ENCODE measurements around the gene PEX5. TPM values are rescaled to one million over a fixed set of nuclear protein-coding genes. Genes with fewer than 3 reads are reported as not detected.

The PEX5 gene
- total RNA-seq, 2 experiments from 2014 or later: 54.4 to 99.9 TPM

GRCh38 chr12:7161327-7161726, 28.2 kb upstream of the PEX5 start:
- intact Hi-C loops (cut with micrococcal nuclease; ENCODE audit: unreplicated experiment): no loop called here
- H3K9me3 ChIP-seq (ENCODE audit: low read length): no peaks in the 10 kb centered on the region; the same call in 1 of the 2 replicates
- no peak overlapping the region for H3K4me2 ChIP-seq (ENCODE audit: low read length)
- TF ChIP-seq EZH2phosphoT487 (IDR thresholded peaks at IDR 0.05; ENCODE audit: borderline replicate concordance, low read depth, low read length) (no peak), CTCF (conservative IDR thresholded peaks at IDR 0.05; ENCODE audit: low read length) (no peak)
- BruUV-seq (replicated peaks): no TSS peak
- CTCF ChIA-PET (ENCODE audit: unreplicated experiment): no interaction called here
- no peak overlapping the region for H3K4me3 ChIP-seq (ENCODE audit: low read depth, low read length, poor library complexity, severe bottlenecking)
- no peaks in the 10 kb centered on the region for H4K20me1 ChIP-seq (ENCODE audit: insufficient read depth, low read length)
- no peak overlapping the region for H2AFZ ChIP-seq (ENCODE audit: low read length)
- no peaks in the 10 kb centered on the region for H3K4me1 ChIP-seq (ENCODE audit: insufficient read depth, low read length, poor library complexity, severe bottlenecking)
- H3K79me2 ChIP-seq (ENCODE audit: insufficient read depth, low read depth, low read length): no peaks in the 10 kb centered on the region
- H3K9me2 ChIP-seq (ENCODE audit: insufficient read depth, low read length): no peaks in the 10 kb centered on the region
- H3K27ac ChIP-seq (ENCODE audit: low read depth, low read length, poor library complexity, severe bottlenecking): no peak overlapping the region
- no peaks in the 10 kb centered on the region for H3K36me3 ChIP-seq (ENCODE audit: insufficient read depth, low read length)
- POLR2A ChIA-PET: no interaction called here
- DNase-seq (ENCODE audit: low spot score): no peak

- intact Hi-C loops (cut with micrococcal nuclease; ENCODE audit: unreplicated experiment): no loop called here
- TF ChIP-seq EZH2phosphoT487 (IDR thresholded peaks at IDR 0.05; ENCODE audit: borderline replicate concordance, low read depth, low read length): no peak
- TF ChIP-seq CTCF (conservative IDR thresholded peaks at IDR 0.05; ENCODE audit: low read length): no peak
These were observed 27.7 kb upstream of the PEX5 start for GRCh38 chr12:7161811-7162210.

GRCh38 chr12:7162691-7163114, 26.8 kb upstream of the PEX5 start:
- Histone ChIP-seq H3K9me3 (ENCODE audit: low read length) (peaks cover 13% of the 10 kb centered on the region), H3K36me3 (ENCODE audit: insufficient read depth, low read length) (no peaks in the 10 kb centered on the region), H3K27ac (ENCODE audit: low read depth, low read length, poor library complexity, severe bottlenecking) (no peak overlapping the region), H3K4me2 (ENCODE audit: low read length) (no peak overlapping the region), H3K79me2 (ENCODE audit: insufficient read depth, low read depth, low read length) (no peaks in the 10 kb centered on the region), H4K20me1 (ENCODE audit: insufficient read depth, low read length) (no peaks in the 10 kb centered on the region), H2AFZ (ENCODE audit: low read length) (no peak overlapping the region), H3K4me1 (ENCODE audit: insufficient read depth, low read length, poor library complexity, severe bottlenecking) (no peaks in the 10 kb centered on the region), H3K4me3 (ENCODE audit: low read depth, low read length, poor library complexity, severe bottlenecking) (no peak overlapping the region), H3K9me2 (ENCODE audit: insufficient read depth, low read length) (no peaks in the 10 kb centered on the region)
- intact Hi-C loops (cut with micrococcal nuclease; ENCODE audit: unreplicated experiment): no loop called here
- BruUV-seq (replicated peaks): no TSS peak
- ChIA-PET CTCF (ENCODE audit: unreplicated experiment) (no interaction called here), POLR2A (interaction anchor here (0.5 to 0.6 kb wide), 2 partner anchors 530 to 1290 kb away, joined by 3 read pairs; no protein-coding TSS in a partner anchor)
- no peak for DNase-seq (ENCODE audit: low spot score)
- 0 out of 2 replicates have a peak, but pooled peaks have one; percentile 35 for TF ChIP-seq CTCF (conservative IDR thresholded peaks at IDR 0.05; ENCODE audit: low read length)
- no peak for TF ChIP-seq EZH2phosphoT487 (IDR thresholded peaks at IDR 0.05; ENCODE audit: borderline replicate concordance, low read depth, low read length)

More at GRCh38 chr12:7161811-7162210, 27.7 kb upstream of the PEX5 start:
- Histone ChIP-seq H3K4me2 (ENCODE audit: low read length) (no peak overlapping the region), H3K36me3 (ENCODE audit: insufficient read depth, low read length) (no peaks in the 10 kb centered on the region), H3K9me2 (ENCODE audit: insufficient read depth, low read length) (no peaks in the 10 kb centered on the region), H3K9me3 (ENCODE audit: low read length) (peaks cover 4% of the 10 kb centered on the region), H3K4me3 (ENCODE audit: low read depth, low read length, poor library complexity, severe bottlenecking) (no peak overlapping the region), H3K79me2 (ENCODE audit: insufficient read depth, low read depth, low read length) (no peaks in the 10 kb centered on the region), H2AFZ (ENCODE audit: low read length) (no peak overlapping the region), H3K27ac (ENCODE audit: low read depth, low read length, poor library complexity, severe bottlenecking) (no peak overlapping the region), H3K4me1 (ENCODE audit: insufficient read depth, low read length, poor library complexity, severe bottlenecking) (no peaks in the 10 kb centered on the region), H4K20me1 (ENCODE audit: insufficient read depth, low read length) (no peaks in the 10 kb centered on the region)
- CTCF ChIA-PET (ENCODE audit: unreplicated experiment): no interaction called here
- no TSS peak for BruUV-seq (replicated peaks)
- no peak for DNase-seq (ENCODE audit: low spot score)
- POLR2A ChIA-PET: interaction anchor here (0.6 kb wide), 1 partner anchor 1289 kb away, joined by 3 read pairs; no protein-coding TSS in a partner anchor

Measured in OCI-LY7 (cell line).